HG02938 (cell line): ENCODE data around the gene VIPAS39.
"Not testable (repeated sequence)": the region's sequence is repeated elsewhere in the genome, so short reads cannot be mapped to it uniquely, and the experiment has no call there.

Source experiments
- ATAC-seq: cut with Tn5 transposase; IDR thresholded peaks from one replicate; pipeline ENCODE4 v1.9.1; 2021; ENCODE audit warnings: mild to moderate bottlenecking, moderate library complexity; ENCODE audit not compliant: unreplicated experiment

VIPAS39 gene

GRCh38 chr14:77473921-77474320 is 16.5 kb upstream of the VIPAS39 start:
- no peak for ATAC-seq

GRCh38 chr14:77470224-77470870 is 12.9 kb upstream of the VIPAS39 start:
- no peak for ATAC-seq

GRCh38 chr14:77469539-77469938 is 12.1 kb upstream of the VIPAS39 start:
- ATAC-seq = no peak

- no peak for ATAC-seq
These were observed 11.7 kb upstream of the VIPAS39 start for GRCh38 chr14:77469067-77469505.

GRCh38 chr14:77467801-77468200 is 10.4 kb upstream of the VIPAS39 start:
- no peak for ATAC-seq

- ATAC-seq = no peak
These were observed 1.8 kb upstream of the VIPAS39 start for GRCh38 chr14:77459072-77459723.

GRCh38 chr14:77458249-77458950 is 999 bp upstream of the VIPAS39 start:
- ATAC-seq = peak; percentile 20

- ATAC-seq = no peak
These were observed 283 bp downstream of the VIPAS39 start for GRCh38 chr14:77457115-77457521.

GRCh38 chr14:77455966-77456640 is 1.3 kb downstream of the VIPAS39 start:
- no peak for ATAC-seq

- no peak for ATAC-seq
These were observed 15.2 kb downstream of the VIPAS39 start for GRCh38 chr14:77442196-77442595.

- ATAC-seq = no peak
These were observed 17.5 kb downstream of the VIPAS39 start for GRCh38 chr14:77439861-77440260.

GRCh38 chr14:77438596-77438995 is 18.8 kb downstream of the VIPAS39 start:
- no peak for ATAC-seq

- ATAC-seq = no peak
These were observed 21.4 kb downstream of the VIPAS39 start for GRCh38 chr14:77436042-77436441.

GRCh38 chr14:77426396-77426795 is 31.0 kb downstream of the VIPAS39 start:
- ATAC-seq = no peak

- ATAC-seq = no peak
These were observed 32.5 kb downstream of the VIPAS39 start for GRCh38 chr14:77424862-77425261.

- ATAC-seq = no peak
These were observed 34.0 kb downstream of the VIPAS39 start, which contains the start of gene NOXRED1 for GRCh38 chr14:77423423-77423822. Gene NOXRED1 (minus strand): TSS chr14:77423523. CDS start chr14:77422889, 634 bp downstream.

GRCh38 chr14:77421201-77421600 is 36.2 kb downstream of the VIPAS39 start:
- no peak for ATAC-seq

- ATAC-seq = no peak
These were observed 40.6 kb downstream of the VIPAS39 start for GRCh38 chr14:77416836-77417235.

- not testable (repeated sequence) for ATAC-seq
These were observed 41.3 kb downstream of the VIPAS39 start for GRCh38 chr14:77416098-77416497.

- not testable (repeated sequence) for ATAC-seq
These were observed 41.9 kb downstream of the VIPAS39 start for GRCh38 chr14:77415403-77416030.

GRCh38 chr14:77409131-77409533 is 48.3 kb downstream of the VIPAS39 start:
- ATAC-seq = no peak
